Peyer's patch (tissue), 4 donors: ENCODE measurements around the gene ITM2C. TPM values are rescaled to one million over a fixed set of nuclear protein-coding genes. Genes with fewer than 3 reads are reported as not detected.
A peak's percentile ranks its signal among the peaks of the same experiment; 100 is the strongest.

Experiments used
- DNase-seq, 3 donors: peaks; one replicate each; pipeline ENCODE4 v3.0.0-alpha.2; 2017 to 2019
- H3K27ac ChIP-seq, 4 donors: fragments of 200-600 bp; sonication (generic); one replicate each; pipeline ENCODE4 v1.5.1; 2016 to 2019
- H3K27me3 ChIP-seq, 2 donors: fragments of 200-600 bp; sonication (generic); one replicate each; pipeline ENCODE4 v1.5.1; 2019
- H3K36me3 ChIP-seq, 3 donors: fragments of 200-600 bp; sonication (generic); one replicate each; pipeline ENCODE4 v1.5.1; 2016 to 2019
- H3K4me1 ChIP-seq, 4 donors: fragments of 200-600 bp; sonication (generic); one replicate each; pipeline ENCODE4 v1.5.1; 2016 to 2019
- H3K4me3 ChIP-seq, 4 donors: fragments of 200-600 bp; sonication (generic); 1 replicate in 3 of 4; 2 replicates in 1 of 4; pipeline ENCODE4 v1.5.1; 2016 to 2019; ENCODE audit warnings: mild to moderate bottlenecking in 1 of 4
- H3K9me3 ChIP-seq, 4 donors: fragments of 200-600 bp; sonication (generic); one replicate each; pipeline ENCODE4 v1.5.1; 2016 to 2019; ENCODE audit warnings: mild to moderate bottlenecking in 1 of 4
- CTCF ChIP-seq, 6 experiments: fragments of 450-650 bp in 4 of 6; fragments of 200-600 bp in 2 of 6; sonication (generic) in 1 of 6; IDR thresholded peaks; one replicate each; pipeline ENCODE4 v1.5.1; 2017 to 2019; ENCODE audit warnings: antibody characterized with exemption in 6 of 6, mild to moderate bottlenecking in 3 of 6, moderate library complexity in 1 of 6
- POLR2A ChIP-seq, 2 donors: fragments of 450-650 bp; IDR thresholded peaks; one replicate each; pipeline ENCODE4 v1.5.1; 2017; ENCODE audit warnings: antibody characterized with exemption in 2 of 2, mild to moderate bottlenecking in 2 of 2, moderate library complexity in 2 of 2
- total RNA-seq, 4 donors: library from RNA; depleted of rRNA; stranded (reverse); fragments of >200 nt; gene quantifications; one replicate each; pipeline ENCODE4 v1.1.0, GENCODE V29; 2016

Gene ITM2C
- total RNA-seq, 4 donors from 2014 or later = 69.3 to 710 (median 610) TPM

- no peak for DNase-seq
- Histone ChIP-seq H3K36me3 (no peaks in the 10 kb centered on the region), H3K4me3 (no peak overlapping the region), H3K9me3 (no peaks in the 10 kb centered on the region), H3K4me1 (no peaks in the 10 kb centered on the region), H3K27ac (no peak overlapping the region), H3K27me3 (no peaks in the 10 kb centered on the region)
- TF ChIP-seq CTCF (IDR thresholded peaks at IDR 0.05) = no peak
- TF ChIP-seq POLR2A (IDR thresholded peaks at IDR 0.05) = no peak
These were observed 21.5 kb downstream of the ITM2C start for GRCh38 chr2:230886206-230886605.

GRCh38 chr2:230886671-230887071 lies 21.9 kb downstream of the ITM2C start:
- H3K27ac ChIP-seq = no peak overlapping the region
- DNase-seq = peak in 1 of 3 donors; percentile 35
- H3K27me3 ChIP-seq = no peaks in the 10 kb centered on the region
- H3K9me3 ChIP-seq = no peaks in the 10 kb centered on the region
- TF ChIP-seq CTCF (IDR thresholded peaks at IDR 0.05) (no peak), POLR2A (IDR thresholded peaks at IDR 0.05) (no peak)
- no peaks in the 10 kb centered on the region for H3K36me3 ChIP-seq
- no peaks in the 10 kb centered on the region for H3K4me1 ChIP-seq
- H3K4me3 ChIP-seq = no peak overlapping the region

GRCh38 chr2:230887342-230887741 lies 22.6 kb downstream of the ITM2C start:
- Histone ChIP-seq H3K27me3 (no peaks in the 10 kb centered on the region), H3K4me3 (no peak overlapping the region), H3K36me3 (no peaks in the 10 kb centered on the region), H3K9me3 (no peaks in the 10 kb centered on the region), H3K4me1 (no peaks in the 10 kb centered on the region), H3K27ac (no peak overlapping the region)
- DNase-seq = no peak
- no peak for TF ChIP-seq CTCF (IDR thresholded peaks at IDR 0.05)
- TF ChIP-seq POLR2A (IDR thresholded peaks at IDR 0.05) = no peak

- DNase-seq = peak in 1 of 3 donors; percentile 7
These were observed 24.2 kb downstream of the ITM2C start for GRCh38 chr2:230888824-230889400.

GRCh38 chr2:230889911-230890601 lies 25.3 kb downstream of the ITM2C start:
- H3K27me3 ChIP-seq = no peaks in the 10 kb centered on the region
- peaks cover 0 to 16% (median 4%) of the 10 kb centered on the region in 4 donors for H3K4me1 ChIP-seq
- H3K4me3 ChIP-seq = no peak overlapping the region
- TF ChIP-seq POLR2A (IDR thresholded peaks at IDR 0.05) = no peak
- no peak for TF ChIP-seq CTCF (IDR thresholded peaks at IDR 0.05)
- H3K9me3 ChIP-seq = no peaks in the 10 kb centered on the region
- no peaks in the 10 kb centered on the region for H3K36me3 ChIP-seq
- DNase-seq = peak in 1 of 3 donors; percentile 41
- H3K27ac ChIP-seq = peak overlapping the region in 1 of 4 donors; percentile 19

More at GRCh38 chr2:230888824-230889400, 24.2 kb downstream of the ITM2C start:
- Histone ChIP-seq H3K27me3 (no peaks in the 10 kb centered on the region), H3K36me3 (no peaks in the 10 kb centered on the region), H3K9me3 (no peaks in the 10 kb centered on the region), H3K27ac (no peak overlapping the region), H3K4me3 (no peak overlapping the region), H3K4me1 (peaks cover 0 to 5% (median 0%) of the 10 kb centered on the region in 4 donors)
- TF ChIP-seq CTCF (IDR thresholded peaks at IDR 0.05) (no peak), POLR2A (IDR thresholded peaks at IDR 0.05) (no peak)
